Lower leg skin (tissue), 3 donors: ENCODE results near the gene GLT8D2.

Experiments
- POLR2A ChIP-seq, 2 donors: fragments of 450-650 bp; IDR thresholded peaks; one replicate each; pipeline ENCODE4 v1.6.1; 2016 to 2017; ENCODE audit warnings: antibody characterized with exemption in 2 of 2, mild to moderate bottlenecking in 1 of 2, moderate library complexity in 1 of 2
- TF ChIP-seq, protein P1 (sequence below), 3 donors: fragments of 450-650 bp; IDR thresholded peaks; one replicate each; pipeline ENCODE4 v1.5.1; 2016; ENCODE audit warnings: antibody characterized with exemption in 3 of 3, mild to moderate bottlenecking in 3 of 3, moderate library complexity in 2 of 3

DNA sequence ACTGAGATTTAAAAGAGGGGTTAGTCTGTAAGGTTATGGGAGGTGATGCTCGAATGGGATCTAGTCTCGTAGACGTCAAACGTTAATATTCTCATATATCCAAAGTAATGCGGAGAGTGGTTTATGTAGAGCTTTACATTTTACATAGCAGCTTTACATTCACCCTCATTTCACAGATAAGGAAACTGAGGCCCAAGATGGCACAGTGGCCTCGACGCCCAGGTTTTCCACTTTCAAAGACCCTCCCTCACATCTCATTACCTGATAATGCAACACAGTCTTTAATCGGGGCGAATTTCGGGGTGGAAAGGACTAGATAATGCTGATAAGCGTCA lies 84.8 kb downstream of the GLT8D2 start:
- TF ChIP-seq, protein P1, sequence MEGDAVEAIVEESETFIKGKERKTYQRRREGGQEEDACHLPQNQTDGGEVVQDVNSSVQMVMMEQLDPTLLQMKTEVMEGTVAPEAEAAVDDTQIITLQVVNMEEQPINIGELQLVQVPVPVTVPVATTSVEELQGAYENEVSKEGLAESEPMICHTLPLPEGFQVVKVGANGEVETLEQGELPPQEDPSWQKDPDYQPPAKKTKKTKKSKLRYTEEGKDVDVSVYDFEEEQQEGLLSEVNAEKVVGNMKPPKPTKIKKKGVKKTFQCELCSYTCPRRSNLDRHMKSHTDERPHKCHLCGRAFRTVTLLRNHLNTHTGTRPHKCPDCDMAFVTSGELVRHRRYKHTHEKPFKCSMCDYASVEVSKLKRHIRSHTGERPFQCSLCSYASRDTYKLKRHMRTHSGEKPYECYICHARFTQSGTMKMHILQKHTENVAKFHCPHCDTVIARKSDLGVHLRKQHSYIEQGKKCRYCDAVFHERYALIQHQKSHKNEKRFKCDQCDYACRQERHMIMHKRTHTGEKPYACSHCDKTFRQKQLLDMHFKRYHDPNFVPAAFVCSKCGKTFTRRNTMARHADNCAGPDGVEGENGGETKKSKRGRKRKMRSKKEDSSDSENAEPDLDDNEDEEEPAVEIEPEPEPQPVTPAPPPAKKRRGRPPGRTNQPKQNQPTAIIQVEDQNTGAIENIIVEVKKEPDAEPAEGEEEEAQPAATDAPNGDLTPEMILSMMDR (IDR thresholded peaks at IDR 0.05): no peak
- no peak for TF ChIP-seq POLR2A (IDR thresholded peaks at IDR 0.05)
